Choroid plexus epithelial cell (primary cell): ENCODE results near the gene OR56A4.

Source experiments
- DNase-seq: peaks from one replicate; pipeline ENCODE4 v3.0.0-alpha.2; 2010; ENCODE audit warnings: low read depth
- H3K4me3 ChIP-seq: 2 replicates; pipeline ENCODE4 v1.5.1; 2011; ENCODE audit warnings: low read depth, mild to moderate bottlenecking, control low read depth, low read length, moderate library complexity
- TF ChIP-seq, protein P1 (sequence below): conservative IDR thresholded peaks from 2 replicates; pipeline ENCODE4 v1.5.1; 2011; ENCODE audit warnings: low read depth, mild to moderate bottlenecking, control low read depth, inconsistent platforms, low read length, moderate library complexity

Gene OR56A4, protein sequence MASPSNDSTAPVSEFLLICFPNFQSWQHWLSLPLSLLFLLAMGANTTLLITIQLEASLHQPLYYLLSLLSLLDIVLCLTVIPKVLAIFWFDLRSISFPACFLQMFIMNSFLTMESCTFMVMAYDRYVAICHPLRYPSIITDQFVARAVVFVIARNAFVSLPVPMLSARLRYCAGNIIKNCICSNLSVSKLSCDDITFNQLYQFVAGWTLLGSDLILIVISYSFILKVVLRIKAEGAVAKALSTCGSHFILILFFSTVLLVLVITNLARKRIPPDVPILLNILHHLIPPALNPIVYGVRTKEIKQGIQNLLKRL

DNA sequence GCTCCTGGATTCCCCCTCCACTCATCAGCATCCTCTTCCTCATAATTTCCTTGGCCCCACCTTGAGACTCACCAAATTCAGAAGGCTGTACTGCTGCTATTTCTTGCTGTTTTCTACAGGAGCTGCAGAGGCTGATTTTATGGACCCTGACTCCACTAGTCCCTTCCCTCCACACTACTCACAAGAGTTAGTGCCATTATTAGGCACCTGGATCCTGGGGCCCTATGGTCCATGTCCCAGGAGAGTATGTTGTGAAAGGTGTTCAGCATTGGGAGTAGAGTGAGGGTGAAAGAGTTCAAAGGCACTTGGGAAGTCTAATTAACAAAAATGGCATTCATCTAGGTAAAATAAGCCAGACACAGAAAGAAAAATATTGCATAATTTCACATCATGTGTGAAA lies at the start of gene OR56A4:
Gene OR56A4, minus strand, starts transcription at position 101 of the 400 bp plus-strand sequence. CDS start 3,954 bp downstream, outside the sequence.
- no peak within 1 kb of the TSS for H3K4me3 ChIP-seq
- DNase-seq: no peak
- TF ChIP-seq, protein P1, sequence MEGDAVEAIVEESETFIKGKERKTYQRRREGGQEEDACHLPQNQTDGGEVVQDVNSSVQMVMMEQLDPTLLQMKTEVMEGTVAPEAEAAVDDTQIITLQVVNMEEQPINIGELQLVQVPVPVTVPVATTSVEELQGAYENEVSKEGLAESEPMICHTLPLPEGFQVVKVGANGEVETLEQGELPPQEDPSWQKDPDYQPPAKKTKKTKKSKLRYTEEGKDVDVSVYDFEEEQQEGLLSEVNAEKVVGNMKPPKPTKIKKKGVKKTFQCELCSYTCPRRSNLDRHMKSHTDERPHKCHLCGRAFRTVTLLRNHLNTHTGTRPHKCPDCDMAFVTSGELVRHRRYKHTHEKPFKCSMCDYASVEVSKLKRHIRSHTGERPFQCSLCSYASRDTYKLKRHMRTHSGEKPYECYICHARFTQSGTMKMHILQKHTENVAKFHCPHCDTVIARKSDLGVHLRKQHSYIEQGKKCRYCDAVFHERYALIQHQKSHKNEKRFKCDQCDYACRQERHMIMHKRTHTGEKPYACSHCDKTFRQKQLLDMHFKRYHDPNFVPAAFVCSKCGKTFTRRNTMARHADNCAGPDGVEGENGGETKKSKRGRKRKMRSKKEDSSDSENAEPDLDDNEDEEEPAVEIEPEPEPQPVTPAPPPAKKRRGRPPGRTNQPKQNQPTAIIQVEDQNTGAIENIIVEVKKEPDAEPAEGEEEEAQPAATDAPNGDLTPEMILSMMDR: no peak

DNA sequence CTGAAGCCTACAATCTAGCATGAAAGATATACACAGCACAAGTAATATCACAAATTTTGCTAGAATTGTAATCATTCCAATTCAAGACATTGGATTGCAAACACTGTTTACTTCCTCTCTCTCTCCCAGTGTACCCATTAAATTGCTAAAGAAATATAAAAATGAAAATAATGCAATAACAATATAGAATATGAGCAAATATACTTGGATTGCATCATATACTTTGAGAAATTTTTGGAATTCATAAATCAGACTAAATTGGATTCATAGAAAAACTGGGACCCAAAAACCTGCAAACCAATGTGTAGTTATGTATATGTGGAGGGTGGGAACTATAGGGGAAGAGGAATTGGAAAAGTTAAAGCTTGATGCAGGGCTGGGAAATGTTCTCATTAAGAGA lies 48.8 kb upstream of the OR56A4 start:
- H3K4me3 ChIP-seq: no peak overlapping the region
- no peak for DNase-seq
- TF ChIP-seq, protein P1: no peak

DNA sequence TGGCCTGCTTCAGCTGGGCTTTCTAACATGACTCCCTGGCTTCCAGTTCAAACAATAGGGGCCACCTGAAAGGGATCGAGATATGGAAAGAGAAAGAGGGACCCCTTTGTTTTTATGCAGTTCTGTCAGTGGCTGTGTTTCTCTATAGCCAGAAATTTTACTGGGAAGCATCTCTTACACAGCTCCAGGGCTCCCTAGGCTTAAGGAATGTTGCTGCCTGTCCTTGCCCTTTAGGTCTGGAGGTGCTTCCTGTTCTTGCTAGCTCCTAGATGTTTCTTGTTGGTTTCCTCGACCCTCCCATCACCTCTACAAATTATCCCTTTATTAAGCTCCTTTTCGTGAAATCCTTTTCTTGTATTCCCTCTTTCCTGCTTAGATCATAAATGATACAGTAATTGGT lies 45.6 kb upstream of the OR56A4 start:
- TF ChIP-seq, protein P1: no peak
- no peak for DNase-seq
- no peak overlapping the region for H3K4me3 ChIP-seq

DNA sequence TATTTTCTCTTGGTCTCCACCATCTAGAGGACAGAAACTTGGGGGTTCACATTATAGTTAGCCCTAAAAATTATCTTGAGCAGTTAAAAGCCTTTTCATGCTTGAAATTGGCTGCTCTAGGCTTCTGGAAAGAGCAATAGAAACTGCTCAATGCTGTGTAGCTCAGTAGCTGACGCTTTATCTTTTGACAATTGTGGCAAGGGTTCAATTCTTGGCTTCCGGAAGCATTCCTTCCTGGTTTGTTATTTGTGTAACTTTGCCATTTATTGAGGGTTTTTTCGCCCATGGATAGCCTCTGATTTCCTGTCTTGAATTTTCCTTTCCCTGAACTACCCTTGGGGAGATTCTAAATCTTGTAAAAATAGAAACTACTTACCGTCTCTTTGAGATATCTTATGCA lies 34.1 kb upstream of the OR56A4 start:
- H3K4me3 ChIP-seq: no peak overlapping the region
- TF ChIP-seq, protein P1: no peak
- no peak for DNase-seq

DNA sequence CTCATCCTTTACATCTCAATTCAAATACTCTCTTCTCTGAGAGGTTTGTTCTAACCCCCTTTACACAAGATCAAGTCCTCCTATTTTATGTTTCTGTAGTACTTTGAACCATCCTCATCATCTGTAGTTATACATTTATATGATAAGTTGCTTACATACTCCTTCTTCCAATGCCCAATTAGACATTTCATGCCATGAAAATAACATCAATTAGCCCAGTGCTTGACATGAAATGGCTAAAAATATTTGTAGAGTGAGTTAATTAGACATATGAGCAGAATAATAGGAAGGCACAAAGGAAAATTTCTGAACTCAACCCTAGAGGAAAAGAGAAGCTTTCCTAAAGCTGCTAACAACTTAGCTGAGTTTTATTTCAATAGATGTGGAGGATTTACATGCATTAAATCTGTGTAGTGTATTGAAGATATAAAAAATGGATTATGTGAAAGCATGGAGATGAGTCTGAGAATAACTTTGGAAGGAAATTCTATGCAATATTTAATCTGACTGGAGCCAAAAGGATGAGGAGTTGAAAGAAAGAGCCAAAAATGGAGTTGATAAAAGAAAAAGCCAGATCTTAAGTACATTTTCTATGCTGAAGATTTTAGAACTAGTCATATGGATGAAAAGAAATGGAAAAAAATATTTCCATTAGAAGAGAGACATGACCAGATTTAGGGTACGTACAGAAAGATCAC lies 24.1 kb upstream of the OR56A4 start, which contains the start of gene OR56A1:
Gene OR56A1, minus strand, starts transcription at position 51 of the 698 bp plus-strand sequence. CDS start 3,066 bp downstream, outside the sequence.
- TF ChIP-seq, protein P1: no peak
- H3K4me3 ChIP-seq: no peak within 1 kb of the TSS
- no peak for DNase-seq

DNA sequence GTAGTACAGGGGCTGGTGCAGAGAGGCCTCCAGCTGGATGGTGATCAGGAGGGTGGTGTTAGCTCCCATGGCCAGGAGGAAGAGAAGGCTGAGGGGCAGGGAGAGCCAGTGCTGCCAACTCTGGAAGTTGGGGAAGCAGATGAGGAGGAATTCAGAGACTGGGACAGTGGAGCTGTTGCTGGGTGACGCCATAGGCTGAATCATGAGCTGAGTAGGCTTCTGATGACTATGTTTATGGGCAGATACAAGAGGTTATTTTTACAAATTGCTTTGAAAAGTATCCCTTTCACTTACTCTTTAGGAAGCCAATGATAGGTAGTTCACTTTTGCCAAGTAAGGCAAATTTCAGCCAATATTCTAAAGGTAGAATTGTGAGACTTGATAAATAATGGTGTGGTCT lies 20.8 kb upstream of the OR56A4 start:
- TF ChIP-seq, protein P1: no peak
- H3K4me3 ChIP-seq: no peak overlapping the region
- DNase-seq: no peak
